Fibroblast of lung (primary cell): Measurements from ENCODE around the gene PRKAB1.

ENCODE experiments used
- CTCF ChIP-seq, 2 donors: IDR thresholded peaks in 1 of 2; conservative IDR thresholded peaks in 1 of 2; 1 replicate in 1 of 2; 2 replicates in 1 of 2; pipeline ENCODE4 v1.5.1; 2011 to 2012; ENCODE audit warnings: low read length in 2 of 2, control low read depth in 1 of 2, inconsistent platforms in 1 of 2, low read depth in 1 of 2, mild to moderate bottlenecking in 1 of 2
- EZH2 ChIP-seq: IDR thresholded peaks from 2 replicates; pipeline ENCODE4 v1.5.1; 2012; ENCODE audit warnings: low read length, control low read depth, mild to moderate bottlenecking; ENCODE audit errors: missing control alignments

- TF ChIP-seq CTCF (conservative IDR thresholded peaks at IDR 0.05 in 1 of 2, IDR thresholded peaks at IDR 0.05 in 1 of 2; ENCODE audit: low read depth in 1 of 2, low read length in 2 of 2): no peak
- TF ChIP-seq EZH2: no peak
These were observed 62.4 kb downstream of the PRKAB1 start for GRCh38 chr12:119730381-119730780.
